OCI-LY3 (cell line): ENCODE results near the gene MMP17.
"Not testable (repeated sequence)": the region's sequence is repeated elsewhere in the genome, so short reads cannot be mapped to it uniquely, and the experiment has no call there.

ENCODE experiments used
- H2AFZ ChIP-seq: fragments of 200-600, 300-600 bp; shearing (Covaris generic); 2 replicates; pipeline ENCODE4 v1.6.0; 2014; ENCODE audit warnings: antibody characterized with exemption, low read depth, low read length
- H3K27ac ChIP-seq: fragments of 200-600, 300-600 bp; sonication (generic); 2 replicates; pipeline ENCODE4 v1.5.1; 2014; ENCODE audit warnings: mild to moderate bottlenecking, low read length, moderate library complexity, mixed read lengths
- H3K27me3 ChIP-seq: fragments of 200-600, 300-600 bp; sonication (generic); 2 replicates; pipeline ENCODE4 v1.6.1; 2014; ENCODE audit warnings: low read depth, low read length, mixed read lengths
- H3K36me3 ChIP-seq: fragments of 200-600, 300-600 bp; sonication (generic); replicated peaks from 2 replicates; pipeline ENCODE3; 2014; ENCODE audit warnings: low read depth, low read length, mixed read lengths
- H3K4me1 ChIP-seq: fragments of 300-600, 200-600 bp; sonication (generic); 2 replicates; pipeline ENCODE4 v1.6.1; 2014; ENCODE audit warnings: low read length, mixed read lengths
- H3K4me2 ChIP-seq: fragments of 200-600, 300-600 bp; sonication (generic); 2 replicates; pipeline ENCODE4 v1.6.1; 2014; ENCODE audit warnings: low read length, mixed read lengths
- H3K4me3 ChIP-seq: fragments of 300-600, 200-600 bp; sonication (generic); 2 replicates; pipeline ENCODE4 v1.5.1; 2014; ENCODE audit warnings: antibody characterized with exemption, mild to moderate bottlenecking, low read length, moderate library complexity
- H3K79me2 ChIP-seq: fragments of 300-600, 200-600 bp; shearing (Covaris generic); 2 replicates; pipeline ENCODE4 v1.6.1; 2014; ENCODE audit warnings: mild to moderate bottlenecking, low read length, mixed read lengths
- H3K9ac ChIP-seq: fragments of 300-600, 200-600 bp; shearing (Covaris generic); 2 replicates; pipeline ENCODE4 v1.6.0; 2014; ENCODE audit warnings: mild to moderate bottlenecking, low read length, moderate library complexity
- H3K9me3 ChIP-seq: fragments of 200-600, 300-600 bp; shearing (Covaris generic); 2 replicates; pipeline ENCODE4 v1.6.1; 2014; ENCODE audit warnings: low read length, mixed read lengths; ENCODE audit not compliant: insufficient read depth
- H4K20me1 ChIP-seq: fragments of 200-600, 300-600 bp; sonication (generic); 2 replicates; pipeline ENCODE4 v1.6.1; 2016; ENCODE audit warnings: low read length, mixed read lengths; ENCODE audit not compliant: insufficient read depth
- EZH2phosphoT487 ChIP-seq: fragments of 200-600 bp; shearing (Covaris generic); IDR thresholded peaks from 2 replicates; pipeline ENCODE4 v1.6.1; 2018; ENCODE audit warnings: antibody characterized with exemption, mixed run types, low read depth
- TF ChIP-seq, protein P1 (sequence below): fragments of 200-600, 300-600 bp; sonication (generic); IDR thresholded peaks from 2 replicates; pipeline ENCODE4 v1.5.1; 2014; ENCODE audit warnings: antibody characterized with exemption, low read length, low read depth

The MMP17 gene

DNA sequence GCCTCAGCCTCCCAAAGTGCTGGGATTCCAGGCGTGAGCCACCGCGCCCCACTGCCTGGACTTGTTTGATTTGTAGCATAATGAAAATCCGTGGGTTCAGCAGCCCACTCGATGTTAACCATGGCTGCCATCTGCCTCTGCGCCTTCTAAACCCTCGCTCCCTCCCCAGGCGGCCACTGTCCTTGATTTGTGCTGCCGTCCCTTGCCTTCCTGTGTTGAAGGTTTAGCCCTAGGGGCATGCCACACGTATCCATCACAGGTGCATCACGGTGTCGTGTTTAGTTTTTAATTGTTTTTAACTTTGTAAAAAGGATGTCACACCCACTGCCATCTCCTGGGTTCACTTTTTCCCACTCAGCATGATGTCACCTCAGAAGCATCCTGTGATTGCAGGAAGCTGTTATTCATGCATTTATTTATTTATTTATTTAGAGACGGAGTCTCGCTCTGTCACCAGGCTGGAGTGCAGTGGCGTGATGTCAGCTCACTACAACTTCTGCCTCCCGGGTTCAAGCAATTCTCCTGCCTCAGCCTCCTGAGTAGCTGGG is 41.8 kb downstream of the MMP17 start:
- Histone ChIP-seq H3K36me3 (no peaks in the 10 kb centered on the region), H3K4me1 (no peaks in the 10 kb centered on the region), H3K9me3 (no peaks in the 10 kb centered on the region), H3K27ac (no peak overlapping the region), H3K4me2 (no peak overlapping the region), H3K4me3 (no peak overlapping the region), H3K9ac (no peak overlapping the region), H2AFZ (no peak overlapping the region), H4K20me1 (no peaks in the 10 kb centered on the region), H3K27me3 (no peaks in the 10 kb centered on the region), H3K79me2 (no peaks in the 10 kb centered on the region)
- TF ChIP-seq, protein P1, sequence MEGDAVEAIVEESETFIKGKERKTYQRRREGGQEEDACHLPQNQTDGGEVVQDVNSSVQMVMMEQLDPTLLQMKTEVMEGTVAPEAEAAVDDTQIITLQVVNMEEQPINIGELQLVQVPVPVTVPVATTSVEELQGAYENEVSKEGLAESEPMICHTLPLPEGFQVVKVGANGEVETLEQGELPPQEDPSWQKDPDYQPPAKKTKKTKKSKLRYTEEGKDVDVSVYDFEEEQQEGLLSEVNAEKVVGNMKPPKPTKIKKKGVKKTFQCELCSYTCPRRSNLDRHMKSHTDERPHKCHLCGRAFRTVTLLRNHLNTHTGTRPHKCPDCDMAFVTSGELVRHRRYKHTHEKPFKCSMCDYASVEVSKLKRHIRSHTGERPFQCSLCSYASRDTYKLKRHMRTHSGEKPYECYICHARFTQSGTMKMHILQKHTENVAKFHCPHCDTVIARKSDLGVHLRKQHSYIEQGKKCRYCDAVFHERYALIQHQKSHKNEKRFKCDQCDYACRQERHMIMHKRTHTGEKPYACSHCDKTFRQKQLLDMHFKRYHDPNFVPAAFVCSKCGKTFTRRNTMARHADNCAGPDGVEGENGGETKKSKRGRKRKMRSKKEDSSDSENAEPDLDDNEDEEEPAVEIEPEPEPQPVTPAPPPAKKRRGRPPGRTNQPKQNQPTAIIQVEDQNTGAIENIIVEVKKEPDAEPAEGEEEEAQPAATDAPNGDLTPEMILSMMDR = no peak
- no peak for TF ChIP-seq EZH2phosphoT487

- no peak overlapping the region for H3K4me2 ChIP-seq
Measured at GRCh38 chr12:131871677-131872076, 43.5 kb downstream of the MMP17 start.

GRCh38 chr12:131872154-131873051 is 44.2 kb downstream of the MMP17 start:
- H3K9ac ChIP-seq = no peak overlapping the region

More at GRCh38 chr12:131871677-131872076, 43.5 kb downstream of the MMP17 start:
- H3K4me3 ChIP-seq = no peak overlapping the region
- TF ChIP-seq, protein P1 = no peak
- no peak for TF ChIP-seq EZH2phosphoT487
- H4K20me1 ChIP-seq = no peaks in the 10 kb centered on the region
- H2AFZ ChIP-seq = no peak overlapping the region
- H3K79me2 ChIP-seq = no peaks in the 10 kb centered on the region
- H3K27me3 ChIP-seq = no peaks in the 10 kb centered on the region
- no peaks in the 10 kb centered on the region for H3K9me3 ChIP-seq
- H3K4me1 ChIP-seq = no peaks in the 10 kb centered on the region
- no peaks in the 10 kb centered on the region for H3K36me3 ChIP-seq
- H3K27ac ChIP-seq = no peak overlapping the region
- H3K9ac ChIP-seq = no peak overlapping the region

DNA sequence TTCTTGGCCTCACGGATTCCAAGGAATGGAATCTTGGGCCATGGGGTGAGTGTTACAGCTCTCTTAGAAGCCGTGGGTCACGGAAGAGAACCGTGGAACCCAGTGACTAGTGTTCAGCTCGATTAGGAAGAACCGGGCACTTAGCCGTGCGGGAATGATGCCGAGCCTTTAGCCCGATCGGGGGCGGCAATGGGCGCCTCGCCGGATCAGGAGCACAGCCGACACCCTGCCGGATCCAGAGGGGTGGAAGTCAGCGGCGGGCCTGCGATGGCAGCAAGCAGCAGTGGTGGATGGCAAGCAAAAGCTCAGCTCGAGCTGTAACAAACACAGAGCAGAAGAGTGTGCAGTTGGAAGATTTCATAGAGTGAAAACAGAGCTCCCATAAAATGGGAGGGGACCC is 45.1 kb downstream of the MMP17 start:
- no peak overlapping the region for H3K4me3 ChIP-seq
- peaks cover 7% of the 10 kb centered on the region; the same call in 1 of the 2 replicates for H3K27me3 ChIP-seq
- no peak for TF ChIP-seq EZH2phosphoT487
- TF ChIP-seq, protein P1 = no peak
- H3K4me1 ChIP-seq = no peaks in the 10 kb centered on the region
- no peaks in the 10 kb centered on the region for H3K79me2 ChIP-seq
- no peak overlapping the region for H2AFZ ChIP-seq
- no peak overlapping the region for H3K9ac ChIP-seq
- no peaks in the 10 kb centered on the region for H4K20me1 ChIP-seq
- H3K4me2 ChIP-seq = no peak overlapping the region
- no peak overlapping the region for H3K27ac ChIP-seq
- no peaks in the 10 kb centered on the region for H3K36me3 ChIP-seq
- no peaks in the 10 kb centered on the region for H3K9me3 ChIP-seq

More at GRCh38 chr12:131872154-131873051, 44.2 kb downstream of the MMP17 start:
- H3K4me3 ChIP-seq = no peak overlapping the region
- TF ChIP-seq, protein P1 = no peak
- no peak for TF ChIP-seq EZH2phosphoT487
- H3K79me2 ChIP-seq = no peaks in the 10 kb centered on the region
- H3K4me2 ChIP-seq = no peak overlapping the region
- H3K4me1 ChIP-seq = no peaks in the 10 kb centered on the region
- H3K36me3 ChIP-seq = no peaks in the 10 kb centered on the region
- no peaks in the 10 kb centered on the region for H3K27me3 ChIP-seq
- H3K27ac ChIP-seq = no peak overlapping the region
- H4K20me1 ChIP-seq = no peaks in the 10 kb centered on the region
- H2AFZ ChIP-seq = no peak overlapping the region
- no peaks in the 10 kb centered on the region for H3K9me3 ChIP-seq

DNA sequence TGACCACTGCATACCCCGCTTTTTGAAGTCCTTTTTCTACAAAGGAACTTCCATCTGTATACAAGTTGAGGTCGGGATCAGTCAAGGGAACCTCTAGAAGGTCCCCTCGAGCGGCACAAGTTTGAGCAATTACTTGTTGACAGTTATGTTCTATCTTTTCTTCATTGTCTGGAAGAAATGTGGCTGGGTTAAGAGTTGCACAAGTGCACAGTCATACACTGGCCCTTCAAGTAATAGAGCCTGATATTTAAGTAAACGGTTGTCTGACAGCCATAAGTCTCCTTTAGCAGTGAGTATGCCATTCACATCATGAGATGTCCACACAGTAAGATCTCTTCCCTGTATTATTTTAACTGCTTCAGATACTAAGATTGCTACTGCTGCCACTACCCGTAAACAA is 46.8 kb downstream of the MMP17 start:
- not testable (repeated sequence) for H3K9ac ChIP-seq, H3K9me3 ChIP-seq, H4K20me1 ChIP-seq, H3K27ac ChIP-seq, H3K36me3 ChIP-seq, H3K4me3 ChIP-seq, H3K4me1 ChIP-seq, H3K79me2 ChIP-seq, H3K4me2 ChIP-seq, H2AFZ ChIP-seq
- H3K27me3 ChIP-seq = peaks cover 19% of the 10 kb centered on the region

DNA sequence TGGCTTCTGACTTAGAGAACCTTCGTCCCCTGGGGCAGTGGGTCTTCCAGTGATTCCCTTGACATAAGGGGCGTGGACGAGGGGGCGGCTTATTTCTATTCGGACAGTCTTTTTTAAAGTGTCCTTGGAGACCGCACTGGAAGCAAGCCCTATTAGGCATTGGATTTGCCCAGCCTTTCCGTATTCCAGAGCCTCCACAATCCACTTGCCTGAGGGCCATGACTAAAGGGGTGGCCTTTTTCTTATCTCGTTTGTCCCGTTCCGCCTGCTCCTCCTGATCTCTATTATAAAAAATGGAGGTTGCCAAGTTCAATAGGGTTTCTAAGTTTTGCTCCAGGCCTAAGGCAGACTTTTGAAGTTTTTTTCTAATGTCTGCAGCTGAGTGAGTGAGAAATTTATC is 49.0 kb downstream of the MMP17 start:
- H3K9ac ChIP-seq, H3K4me2 ChIP-seq, H4K20me1 ChIP-seq, H3K36me3 ChIP-seq, H3K79me2 ChIP-seq, H3K4me1 ChIP-seq, H2AFZ ChIP-seq, H3K4me3 ChIP-seq, H3K9me3 ChIP-seq, H3K27ac ChIP-seq: not testable (repeated sequence)
- peaks cover 19% of the 10 kb centered on the region for H3K27me3 ChIP-seq
